ENCODE data around the gene ANKFY1. TPM values are rescaled to one million over a fixed set of nuclear protein-coding genes. Genes with fewer than 3 reads are reported as not detected.

The ANKFY1 gene
- total RNA-seq, 1 experiment from 2014 or later, result 38.9 TPM

DNA sequence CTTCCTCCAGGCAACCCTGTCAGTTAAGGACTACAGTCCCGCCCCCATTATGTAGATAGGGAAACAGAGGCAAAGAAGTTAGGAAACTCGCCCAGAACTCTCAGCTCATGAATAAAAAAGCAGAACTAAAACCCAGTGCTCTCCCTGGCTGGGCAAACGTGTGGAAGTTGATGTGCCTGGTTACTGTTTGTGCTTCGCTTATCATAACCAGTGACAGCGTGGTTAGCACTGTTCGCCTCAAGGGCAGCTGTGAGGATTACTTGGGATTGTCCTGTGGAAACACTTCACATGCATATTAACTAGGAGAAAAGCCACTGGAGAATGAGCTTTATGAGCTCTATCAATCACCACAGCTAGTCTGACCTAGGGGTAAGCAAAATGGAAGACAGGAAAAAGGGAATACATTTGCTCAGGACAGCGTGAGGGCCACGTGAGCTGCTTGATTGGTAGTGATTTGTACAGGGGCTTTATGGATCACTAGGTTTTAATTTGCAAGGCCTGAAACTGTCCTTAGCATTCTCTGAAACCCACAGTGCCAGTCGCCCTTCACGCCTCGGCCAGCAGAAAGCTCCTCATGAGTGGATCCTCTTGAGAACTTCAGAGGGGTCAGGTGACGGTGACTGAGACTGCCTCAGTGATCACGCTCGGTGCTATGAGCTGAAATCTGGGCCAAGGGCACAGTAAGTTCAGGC lies 100.9 kb downstream of the ANKFY1 start:
- ChIA-PET CTCF (no interaction called here), POLR2A (no interaction called here), RAD21 (ENCODE audit: low non-redundant PET in 1 of 2, low total read pairs in 2 of 2, uncharacterized antibody in 2 of 2, unreplicated experiment in 2 of 2) (no interaction called here)
- no peaks in the 10 kb centered on the region for H3K9me2 ChIP-seq (ENCODE audit: insufficient read depth)
- BruUV-seq (replicated peaks), result no TSS peak
- H3K4me1 ChIP-seq (ENCODE audit: control insufficient read depth in 1 of 2, insufficient read depth in 2 of 2, low read length in 2 of 2), result peaks cover 7 to 13% of the 10 kb centered on the region in 2 experiments; a peak in 3 of 4 replicates
- no peak overlapping the region for H2AFZ ChIP-seq (ENCODE audit: low read depth, low read length, poor library complexity, severe bottlenecking)
- H3K27ac ChIP-seq (ENCODE audit: low read depth, low read length), result no peak overlapping the region
- DNase-seq (ENCODE audit: low read depth, low spot score), result no peak
- H3K4me3 ChIP-seq (replicated peaks in 1 of 2; ENCODE audit: low read depth in 1 of 2, low read length in 2 of 2), result no peak overlapping the region
- TF ChIP-seq, protein P1, sequence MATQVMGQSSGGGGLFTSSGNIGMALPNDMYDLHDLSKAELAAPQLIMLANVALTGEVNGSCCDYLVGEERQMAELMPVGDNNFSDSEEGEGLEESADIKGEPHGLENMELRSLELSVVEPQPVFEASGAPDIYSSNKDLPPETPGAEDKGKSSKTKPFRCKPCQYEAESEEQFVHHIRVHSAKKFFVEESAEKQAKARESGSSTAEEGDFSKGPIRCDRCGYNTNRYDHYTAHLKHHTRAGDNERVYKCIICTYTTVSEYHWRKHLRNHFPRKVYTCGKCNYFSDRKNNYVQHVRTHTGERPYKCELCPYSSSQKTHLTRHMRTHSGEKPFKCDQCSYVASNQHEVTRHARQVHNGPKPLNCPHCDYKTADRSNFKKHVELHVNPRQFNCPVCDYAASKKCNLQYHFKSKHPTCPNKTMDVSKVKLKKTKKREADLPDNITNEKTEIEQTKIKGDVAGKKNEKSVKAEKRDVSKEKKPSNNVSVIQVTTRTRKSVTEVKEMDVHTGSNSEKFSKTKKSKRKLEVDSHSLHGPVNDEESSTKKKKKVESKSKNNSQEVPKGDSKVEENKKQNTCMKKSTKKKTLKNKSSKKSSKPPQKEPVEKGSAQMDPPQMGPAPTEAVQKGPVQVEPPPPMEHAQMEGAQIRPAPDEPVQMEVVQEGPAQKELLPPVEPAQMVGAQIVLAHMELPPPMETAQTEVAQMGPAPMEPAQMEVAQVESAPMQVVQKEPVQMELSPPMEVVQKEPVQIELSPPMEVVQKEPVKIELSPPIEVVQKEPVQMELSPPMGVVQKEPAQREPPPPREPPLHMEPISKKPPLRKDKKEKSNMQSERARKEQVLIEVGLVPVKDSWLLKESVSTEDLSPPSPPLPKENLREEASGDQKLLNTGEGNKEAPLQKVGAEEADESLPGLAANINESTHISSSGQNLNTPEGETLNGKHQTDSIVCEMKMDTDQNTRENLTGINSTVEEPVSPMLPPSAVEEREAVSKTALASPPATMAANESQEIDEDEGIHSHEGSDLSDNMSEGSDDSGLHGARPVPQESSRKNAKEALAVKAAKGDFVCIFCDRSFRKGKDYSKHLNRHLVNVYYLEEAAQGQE (IDR thresholded peaks at IDR 0.05; ENCODE audit: low read depth), result no peak
- TF ChIP-seq, protein P2, sequence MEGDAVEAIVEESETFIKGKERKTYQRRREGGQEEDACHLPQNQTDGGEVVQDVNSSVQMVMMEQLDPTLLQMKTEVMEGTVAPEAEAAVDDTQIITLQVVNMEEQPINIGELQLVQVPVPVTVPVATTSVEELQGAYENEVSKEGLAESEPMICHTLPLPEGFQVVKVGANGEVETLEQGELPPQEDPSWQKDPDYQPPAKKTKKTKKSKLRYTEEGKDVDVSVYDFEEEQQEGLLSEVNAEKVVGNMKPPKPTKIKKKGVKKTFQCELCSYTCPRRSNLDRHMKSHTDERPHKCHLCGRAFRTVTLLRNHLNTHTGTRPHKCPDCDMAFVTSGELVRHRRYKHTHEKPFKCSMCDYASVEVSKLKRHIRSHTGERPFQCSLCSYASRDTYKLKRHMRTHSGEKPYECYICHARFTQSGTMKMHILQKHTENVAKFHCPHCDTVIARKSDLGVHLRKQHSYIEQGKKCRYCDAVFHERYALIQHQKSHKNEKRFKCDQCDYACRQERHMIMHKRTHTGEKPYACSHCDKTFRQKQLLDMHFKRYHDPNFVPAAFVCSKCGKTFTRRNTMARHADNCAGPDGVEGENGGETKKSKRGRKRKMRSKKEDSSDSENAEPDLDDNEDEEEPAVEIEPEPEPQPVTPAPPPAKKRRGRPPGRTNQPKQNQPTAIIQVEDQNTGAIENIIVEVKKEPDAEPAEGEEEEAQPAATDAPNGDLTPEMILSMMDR (IDR thresholded peaks at IDR 0.05 in 2 of 3, conservative IDR thresholded peaks at IDR 0.05 in 1 of 3; ENCODE audit: borderline replicate concordance in 1 of 3, insufficient read depth in 1 of 3, low read depth in 2 of 3, low read length in 2 of 3), result no peak
- no peak for TF ChIP-seq EZH2phosphoT487 (IDR thresholded peaks at IDR 0.05; ENCODE audit: borderline replicate concordance)
- no peak for TF ChIP-seq ZNF274 (IDR thresholded peaks at IDR 0.05; ENCODE audit: low read depth, low read length)
- no peak for TF ChIP-seq POLR2A (IDR thresholded peaks at IDR 0.05; ENCODE audit: borderline replicate concordance, extremely low read depth, insufficient read depth, insufficient read length)
- no peak for TF ChIP-seq SRF (IDR thresholded peaks at IDR 0.05; ENCODE audit: low read depth)
- no peak for TF ChIP-seq YY1 (IDR thresholded peaks at IDR 0.05; ENCODE audit: extremely low read depth, insufficient replicate concordance, low read depth, low read length)
- TF ChIP-seq SIN3A (IDR thresholded peaks at IDR 0.05; ENCODE audit: low read depth), result no peak
- TF ChIP-seq SP1 (IDR thresholded peaks at IDR 0.05; ENCODE audit: low read depth), result no peak
- no peak for TF ChIP-seq EGR1 (IDR thresholded peaks at IDR 0.05; ENCODE audit: low read depth)
- TF ChIP-seq EZH2 (IDR thresholded peaks at IDR 0.05), result no peak
- TF ChIP-seq FOSL1 (IDR thresholded peaks at IDR 0.05; ENCODE audit: low read depth), result no peak
- no peak for TF ChIP-seq CEBPB (IDR thresholded peaks at IDR 0.05; ENCODE audit: low read depth)
- TF ChIP-seq, protein P3, sequence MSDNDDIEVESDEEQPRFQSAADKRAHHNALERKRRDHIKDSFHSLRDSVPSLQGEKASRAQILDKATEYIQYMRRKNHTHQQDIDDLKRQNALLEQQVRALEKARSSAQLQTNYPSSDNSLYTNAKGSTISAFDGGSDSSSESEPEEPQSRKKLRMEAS (IDR thresholded peaks at IDR 0.05), result no peak
- no peak for TF ChIP-seq ELF1 (IDR thresholded peaks at IDR 0.05; ENCODE audit: borderline replicate concordance, low read depth)
- no peak for TF ChIP-seq RAD21 (IDR thresholded peaks at IDR 0.05; ENCODE audit: low read depth)
- TF ChIP-seq, protein P4, sequence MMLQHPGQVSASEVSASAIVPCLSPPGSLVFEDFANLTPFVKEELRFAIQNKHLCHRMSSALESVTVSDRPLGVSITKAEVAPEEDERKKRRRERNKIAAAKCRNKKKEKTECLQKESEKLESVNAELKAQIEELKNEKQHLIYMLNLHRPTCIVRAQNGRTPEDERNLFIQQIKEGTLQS (IDR thresholded peaks at IDR 0.05), result no peak
- no peak for TF ChIP-seq ZFX (IDR thresholded peaks at IDR 0.05)
- TF ChIP-seq POLR2AphosphoS5 (IDR thresholded peaks at IDR 0.05; ENCODE audit: low read depth, low read length), result no peak
- TF ChIP-seq, protein P5, sequence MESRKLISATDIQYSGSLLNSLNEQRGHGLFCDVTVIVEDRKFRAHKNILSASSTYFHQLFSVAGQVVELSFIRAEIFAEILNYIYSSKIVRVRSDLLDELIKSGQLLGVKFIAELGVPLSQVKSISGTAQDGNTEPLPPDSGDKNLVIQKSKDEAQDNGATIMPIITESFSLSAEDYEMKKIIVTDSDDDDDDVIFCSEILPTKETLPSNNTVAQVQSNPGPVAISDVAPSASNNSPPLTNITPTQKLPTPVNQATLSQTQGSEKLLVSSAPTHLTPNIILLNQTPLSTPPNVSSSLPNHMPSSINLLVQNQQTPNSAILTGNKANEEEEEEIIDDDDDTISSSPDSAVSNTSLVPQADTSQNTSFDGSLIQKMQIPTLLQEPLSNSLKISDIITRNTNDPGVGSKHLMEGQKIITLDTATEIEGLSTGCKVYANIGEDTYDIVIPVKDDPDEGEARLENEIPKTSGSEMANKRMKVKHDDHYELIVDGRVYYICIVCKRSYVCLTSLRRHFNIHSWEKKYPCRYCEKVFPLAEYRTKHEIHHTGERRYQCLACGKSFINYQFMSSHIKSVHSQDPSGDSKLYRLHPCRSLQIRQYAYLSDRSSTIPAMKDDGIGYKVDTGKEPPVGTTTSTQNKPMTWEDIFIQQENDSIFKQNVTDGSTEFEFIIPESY (IDR thresholded peaks at IDR 0.05; ENCODE audit: extremely low read depth, insufficient replicate concordance, low read length), result no peak
- H4K20me1 ChIP-seq (ENCODE audit: insufficient read depth), result no peaks in the 10 kb centered on the region
- no peak overlapping the region for H3K4me2 ChIP-seq (ENCODE audit: low read length)
- no peaks in the 10 kb centered on the region for H3K27me3 ChIP-seq (ENCODE audit: insufficient read depth, low read length)
- no peak overlapping the region for H3K9ac ChIP-seq (ENCODE audit: low read length)
- intact Hi-C loops (cut with micrococcal nuclease), result no loop called here
- no peak for ATAC-seq
- no peaks in the 10 kb centered on the region for H3K9me3 ChIP-seq (ENCODE audit: control insufficient read depth in 1 of 2, insufficient read depth in 1 of 2, low read depth in 1 of 2, low read length in 2 of 2)
- H3K79me2 ChIP-seq (ENCODE audit: insufficient read depth, low read length), result no peaks in the 10 kb centered on the region
- H3K36me3 ChIP-seq (ENCODE audit: control insufficient read depth in 1 of 2, insufficient read depth in 2 of 2, low read length in 2 of 2), result peaks cover 0 to 16% of the 10 kb centered on the region in 2 experiments; a peak in 2 of 4 replicates

Measured in HCT116 (cell line).